Stimulated activated CD4-positive, alpha-beta T cell treated with anti-CD3 and anti-CD28 coated beads, Interleukin-12 subunit alpha, Interleukin-12 subunit beta, amount 100 ng/mL, for 24 hours (primary cell): ENCODE measurements around the gene ALX1.

Experiments used
- DNase-seq, 2 experiments: peaks; one replicate each; pipeline ENCODE4 v3.0.0-alpha.2; 2020; ENCODE audit warnings: low read depth in 2 of 2

ALX1 gene

DNA sequence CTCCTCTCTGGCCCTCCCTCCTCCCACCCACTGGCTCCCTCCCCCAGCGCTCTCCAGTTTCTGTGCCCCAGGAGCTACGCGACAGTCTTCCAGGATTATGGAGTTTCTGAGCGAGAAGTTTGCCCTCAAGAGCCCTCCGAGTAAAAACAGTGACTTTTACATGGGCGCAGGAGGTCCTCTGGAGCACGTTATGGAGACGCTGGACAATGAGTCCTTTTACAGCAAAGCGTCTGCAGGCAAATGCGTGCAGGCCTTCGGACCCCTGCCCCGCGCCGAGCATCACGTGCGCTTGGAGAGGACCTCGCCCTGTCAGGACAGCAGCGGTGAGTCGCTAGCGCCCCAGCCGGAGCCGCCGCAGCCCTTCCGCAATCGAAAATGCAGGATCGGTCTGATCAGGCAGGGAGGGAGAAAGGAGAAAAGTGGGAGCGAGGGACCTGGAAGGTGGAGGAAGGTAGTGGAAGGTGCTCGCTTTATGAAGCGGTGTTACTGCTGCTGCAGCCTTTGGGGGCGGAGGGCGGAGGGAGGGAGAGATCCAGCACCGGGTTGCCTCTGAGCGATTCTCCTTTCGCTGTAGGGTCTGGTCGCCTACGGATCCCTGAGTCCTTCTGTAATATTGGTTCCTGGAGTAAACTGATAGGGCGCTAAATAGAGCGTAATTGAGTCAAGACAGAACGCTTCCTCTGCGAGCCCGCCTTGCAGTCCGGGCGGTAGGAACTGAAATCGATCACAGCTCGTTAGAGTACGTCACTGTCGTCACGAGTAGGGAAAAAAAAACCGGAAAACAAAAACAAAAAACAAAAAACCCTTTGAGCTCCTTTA is at the start of gene ALX1:
Gene ALX1, plus strand, starts transcription at position 56 of the 819 bp plus-strand sequence. Its CDS starts 42 bp downstream, at position 98.
- no peak for DNase-seq

DNA sequence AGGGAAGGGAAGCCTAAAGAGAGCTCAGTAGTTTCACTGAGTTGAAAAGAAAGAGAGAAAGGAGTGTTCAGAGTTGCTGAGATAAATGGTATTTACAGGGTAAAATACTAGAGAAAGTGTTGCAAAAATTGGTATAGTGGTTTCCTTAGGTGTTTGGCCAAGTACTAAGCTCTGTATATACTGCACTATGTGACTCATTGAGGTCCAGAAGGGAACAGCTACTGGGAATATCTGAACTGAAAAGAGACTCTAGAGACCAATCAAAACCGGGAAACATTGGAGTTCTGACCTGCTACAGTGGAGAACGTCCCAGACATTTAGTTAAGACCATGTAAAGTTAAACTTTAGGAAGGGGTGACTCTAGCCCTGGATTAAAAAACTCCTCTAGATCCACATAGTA is 42.7 kb upstream of the ALX1 start:
- DNase-seq, result no peak

DNA sequence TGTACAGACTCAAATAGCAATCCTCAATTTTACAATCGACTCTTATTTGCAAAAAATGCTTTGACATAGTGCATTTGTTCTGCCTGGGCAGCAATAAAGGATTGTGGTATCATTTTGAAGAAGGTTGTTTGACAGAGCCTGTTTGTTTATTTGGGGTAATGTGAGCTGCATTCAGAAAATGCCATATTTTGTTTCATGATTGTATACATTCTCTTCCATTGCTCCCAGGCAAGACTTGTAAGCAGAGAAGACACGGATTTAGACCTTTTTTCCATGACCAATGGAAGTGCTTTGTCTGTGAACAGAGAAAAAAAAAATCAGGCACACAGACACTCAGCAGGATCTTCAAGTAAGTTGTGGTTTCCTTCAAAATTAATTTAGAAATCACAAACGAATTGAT is 35.5 kb upstream of the ALX1 start:
- DNase-seq, result no peak

DNA sequence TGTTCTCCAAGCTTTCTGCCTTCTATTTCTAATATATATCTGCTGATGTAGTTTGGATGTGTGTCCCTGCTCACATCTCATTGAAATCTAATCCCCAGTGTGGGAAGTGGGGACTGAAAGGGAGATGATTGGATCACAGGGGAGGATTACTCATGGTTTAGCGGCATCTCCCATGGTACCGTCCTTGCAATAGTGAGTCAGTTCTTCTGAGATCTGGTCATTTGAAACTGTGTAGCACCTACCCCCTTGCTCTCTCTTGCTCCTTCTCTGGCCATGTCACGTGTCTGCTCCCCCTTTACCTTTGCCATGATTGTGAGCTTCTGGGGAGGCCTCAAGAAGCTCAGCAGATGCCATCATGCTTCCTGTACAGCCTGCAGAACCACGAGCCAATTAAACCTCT is 26.2 kb upstream of the ALX1 start:
- no peak for DNase-seq

DNA sequence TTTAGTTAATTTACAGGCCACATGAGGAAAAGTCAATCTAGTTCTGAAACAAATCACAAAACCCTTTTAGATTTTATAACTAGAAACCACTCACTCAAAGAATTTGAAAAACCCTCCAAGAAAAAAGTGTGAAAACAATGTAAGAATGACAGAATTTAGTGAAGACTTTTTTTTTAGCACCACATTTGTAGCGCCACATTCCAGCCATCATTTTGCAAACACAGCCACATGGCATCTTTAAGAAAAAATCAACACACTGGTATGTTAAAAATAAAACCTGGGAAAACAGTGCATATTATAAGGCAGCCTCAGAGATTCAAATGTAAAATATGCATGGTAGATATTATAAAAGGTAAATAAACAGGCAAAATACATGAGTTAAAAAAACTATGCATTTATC is 22.3 kb upstream of the ALX1 start:
- no peak for DNase-seq

DNA sequence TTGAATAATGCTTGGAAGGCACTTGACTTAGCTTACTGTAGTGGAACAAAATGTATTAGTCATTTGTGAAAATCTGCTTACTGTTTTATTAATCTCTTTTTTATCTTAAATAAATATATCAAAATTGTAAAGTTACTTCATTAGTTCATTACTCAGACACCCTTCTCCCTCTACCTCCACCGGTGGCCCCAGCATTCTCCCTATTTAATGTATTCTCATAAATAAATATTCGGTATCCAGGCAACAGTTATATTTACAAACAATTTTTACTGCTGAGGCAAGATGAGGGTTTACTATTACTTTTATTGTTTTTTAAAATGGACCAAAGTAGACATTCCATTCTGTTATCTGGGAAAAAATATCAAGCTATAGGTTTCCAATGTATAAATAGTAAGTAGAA is 19.6 kb upstream of the ALX1 start:
- DNase-seq, result no peak

DNA sequence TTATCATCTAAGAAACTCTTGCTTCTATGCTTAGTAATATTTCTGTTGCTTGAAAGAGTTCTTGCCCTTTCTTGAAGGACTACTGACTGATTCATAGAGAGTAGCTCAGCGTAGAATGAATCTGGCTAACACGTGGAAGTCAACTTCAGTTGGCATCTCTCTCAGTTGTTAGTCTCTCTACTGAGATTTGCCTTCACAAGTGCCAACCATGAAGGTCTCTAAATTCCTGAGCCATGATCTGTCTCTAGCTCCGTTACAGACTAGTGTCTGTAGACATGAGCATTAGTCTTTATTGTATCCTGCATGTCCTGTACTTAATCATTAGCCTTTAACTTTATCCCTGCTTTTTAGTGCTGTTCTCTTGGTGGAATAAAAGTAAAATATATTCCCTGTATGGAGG is 19.1 kb upstream of the ALX1 start:
- DNase-seq, result no peak

DNA sequence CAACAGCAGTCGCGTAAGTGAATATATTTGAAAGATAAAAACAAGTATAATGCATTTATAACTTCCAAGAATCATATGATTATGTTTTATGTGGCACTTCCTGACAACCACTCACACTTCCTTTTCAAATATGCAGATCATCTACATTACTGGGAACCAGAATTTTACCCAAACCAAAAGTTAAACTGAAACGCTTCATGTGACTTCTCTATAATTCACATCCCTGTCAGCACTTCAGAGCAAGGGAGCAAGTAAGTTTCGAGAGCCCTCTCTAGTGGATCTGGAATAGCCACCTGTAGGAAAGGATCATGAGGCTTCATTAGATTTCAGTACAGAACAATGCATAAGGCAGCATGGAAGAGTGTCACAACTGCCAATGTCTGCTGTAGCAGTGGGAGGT is 13.7 kb upstream of the ALX1 start:
- no peak for DNase-seq

DNA sequence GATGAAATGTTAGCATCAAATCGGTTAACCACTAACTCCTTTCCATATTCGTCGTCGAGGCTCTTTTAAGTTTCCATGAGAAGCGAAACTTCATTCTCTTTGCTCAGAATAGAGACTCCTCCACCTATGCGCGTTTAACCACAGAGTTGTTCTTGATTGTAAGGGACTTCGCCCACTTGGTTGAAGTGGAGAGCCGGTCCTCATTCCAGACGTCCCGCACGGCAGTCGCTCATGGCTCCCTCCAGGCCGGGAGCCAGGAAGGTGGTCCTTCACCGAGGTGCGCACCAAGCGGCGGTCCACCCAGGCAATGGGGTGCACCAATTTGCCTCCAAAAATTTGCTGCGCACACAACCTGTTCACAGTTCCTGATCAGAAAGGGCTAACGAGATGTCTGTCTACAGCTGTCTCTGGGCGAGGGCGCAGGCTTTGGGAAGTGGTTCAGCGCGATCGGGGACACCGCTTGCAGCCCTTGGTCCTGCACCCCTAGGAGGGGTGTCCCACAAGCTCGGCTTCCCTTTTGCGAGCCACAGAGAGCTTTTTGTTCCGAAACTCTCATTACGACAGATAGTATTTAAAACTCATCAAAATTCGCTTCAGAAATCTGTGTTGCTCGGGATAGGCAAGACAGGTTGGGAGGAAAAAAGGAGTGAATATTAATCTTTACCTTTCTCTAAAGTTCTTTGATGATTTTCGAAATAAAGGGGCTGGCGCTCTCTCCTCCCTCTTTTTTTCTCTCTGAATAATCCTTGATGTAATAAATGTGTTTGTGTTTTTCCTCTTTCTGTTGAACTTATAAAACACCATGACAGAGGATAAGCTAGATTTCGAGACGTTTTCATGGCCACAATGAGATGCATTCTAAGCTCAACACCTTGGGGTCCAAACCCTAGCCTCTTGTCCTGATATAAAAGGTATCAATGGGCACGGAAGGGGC is 6.4 kb upstream of the ALX1 start:
- no peak for DNase-seq

DNA sequence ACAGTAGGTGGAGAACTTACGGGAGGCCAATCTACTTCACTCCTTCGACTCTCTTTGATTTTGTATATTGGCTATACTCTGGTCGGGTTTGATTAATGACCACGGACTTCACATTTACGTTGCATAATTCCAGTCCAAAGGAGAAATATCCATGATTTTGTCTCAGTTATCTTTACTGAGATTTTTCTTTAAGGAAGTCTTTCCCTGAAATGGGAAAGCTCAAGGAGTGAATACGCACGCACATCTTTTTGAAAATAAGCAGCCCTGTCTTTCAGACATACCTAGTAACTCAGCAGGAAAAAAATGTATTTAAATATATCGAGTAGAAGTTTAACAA is 5.7 kb upstream of the ALX1 start:
- DNase-seq, result no peak

DNA sequence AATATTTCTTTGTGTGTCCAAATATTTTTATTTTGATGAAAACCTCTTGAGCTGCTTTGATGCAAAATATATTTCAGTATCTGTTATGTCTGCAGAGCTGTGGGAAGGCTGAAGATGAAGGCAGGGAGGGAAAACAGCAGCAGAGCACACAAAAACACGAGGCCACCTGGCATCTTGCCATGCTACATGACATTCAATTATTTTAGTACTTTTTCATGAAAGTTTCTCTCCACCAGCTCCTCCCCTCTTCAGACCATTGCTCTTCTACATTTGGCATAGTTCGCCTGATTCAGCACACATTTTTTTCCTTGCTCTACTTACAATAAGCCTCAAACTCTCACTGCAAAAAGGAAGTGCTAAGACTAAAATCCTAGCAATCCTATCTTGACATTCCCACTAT is 4.6 kb upstream of the ALX1 start:
- no peak for DNase-seq

DNA sequence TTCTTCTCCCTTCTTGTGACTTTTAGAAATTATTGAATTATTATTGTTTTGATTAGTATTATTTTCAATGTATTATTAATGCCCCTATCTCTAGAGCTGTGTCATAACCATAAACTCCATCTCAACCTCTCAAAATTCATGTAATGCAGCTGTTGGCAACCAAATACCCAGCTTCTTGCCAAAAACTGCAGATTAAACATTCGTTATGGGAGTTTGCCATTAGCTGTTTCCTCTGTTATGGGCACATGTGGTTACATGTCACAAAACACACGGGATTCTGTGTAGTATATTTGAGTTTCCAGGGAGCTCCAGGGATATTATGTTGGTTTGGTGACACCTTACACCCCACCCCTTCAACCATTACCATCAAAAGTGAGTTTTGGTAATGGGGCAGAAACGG is 2.8 kb upstream of the ALX1 start:
- no peak for DNase-seq

DNA sequence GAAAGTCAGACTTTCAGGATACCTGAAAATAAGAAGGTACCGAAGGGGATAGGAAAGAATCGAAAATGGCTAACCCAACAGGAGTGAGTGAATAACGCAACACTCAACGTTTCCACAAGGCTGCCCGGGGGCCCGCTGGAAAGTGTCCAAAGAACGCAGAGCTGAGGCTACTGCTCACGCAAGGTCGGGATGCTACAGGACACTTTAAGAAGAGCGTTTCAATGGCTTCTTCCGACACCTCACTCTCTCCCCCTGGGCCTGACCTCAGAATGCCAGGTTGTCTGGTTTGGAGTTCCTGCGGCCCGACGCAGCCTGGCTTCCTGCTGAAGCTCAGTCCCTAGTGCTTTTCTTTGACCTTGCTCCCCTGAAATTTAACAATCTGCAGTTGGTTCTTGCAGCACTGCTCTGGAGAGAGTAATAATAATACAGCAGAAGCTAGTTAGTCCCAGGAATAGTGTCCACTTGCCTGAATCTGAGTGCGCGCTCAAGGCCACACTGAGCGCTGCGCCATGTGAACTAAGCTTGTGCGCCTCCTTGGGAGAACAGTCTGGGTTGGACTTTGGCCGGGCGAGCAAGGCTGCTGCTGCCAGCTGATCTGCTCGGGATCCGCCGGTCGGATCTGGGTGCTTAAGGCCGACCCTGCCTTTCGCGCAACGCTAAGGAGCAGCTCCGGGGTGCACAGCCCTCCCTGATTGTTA is 2.0 kb upstream of the ALX1 start:
- no peak for DNase-seq

DNA sequence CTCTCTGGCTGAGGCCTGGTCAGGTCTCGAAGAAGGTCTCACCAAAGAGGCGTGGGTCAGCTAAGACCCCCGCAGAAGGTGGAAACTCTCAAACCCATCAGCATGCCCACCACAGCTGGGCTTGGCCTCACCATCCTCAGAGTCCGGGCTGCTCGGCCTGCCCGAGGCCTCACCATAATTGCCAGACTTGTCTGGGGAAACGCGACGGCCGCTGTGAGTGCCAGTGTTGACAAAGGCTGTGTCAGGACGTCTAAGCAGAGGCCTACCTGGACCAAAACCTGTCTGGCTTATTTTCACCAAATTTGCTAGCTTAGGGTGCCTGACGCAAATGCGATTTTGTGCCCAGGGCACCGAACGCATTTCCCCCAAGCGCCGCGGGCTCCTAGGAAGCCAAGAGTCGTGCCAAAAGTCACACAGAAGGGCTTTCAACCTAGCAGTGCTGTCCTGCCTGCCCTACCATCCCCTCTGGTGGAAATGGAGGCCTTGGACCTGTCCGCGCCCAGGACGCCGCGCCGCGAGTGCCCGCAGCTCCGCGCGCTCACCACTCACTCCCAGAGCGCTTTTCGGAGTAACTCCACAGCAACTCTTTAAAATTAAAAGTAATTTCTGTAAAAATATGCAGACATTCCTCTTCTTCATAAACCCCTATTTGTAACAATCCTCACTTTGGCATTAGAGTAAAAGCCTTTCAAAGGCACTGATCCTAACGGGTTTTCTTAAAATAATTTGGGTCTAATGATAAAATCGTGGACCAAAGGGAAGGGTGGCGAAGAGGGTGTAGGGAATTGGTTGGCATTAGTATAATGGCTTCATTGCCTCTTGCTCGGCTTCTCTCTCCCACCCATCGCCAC is 1.2 kb upstream of the ALX1 start:
- no peak for DNase-seq

DNA sequence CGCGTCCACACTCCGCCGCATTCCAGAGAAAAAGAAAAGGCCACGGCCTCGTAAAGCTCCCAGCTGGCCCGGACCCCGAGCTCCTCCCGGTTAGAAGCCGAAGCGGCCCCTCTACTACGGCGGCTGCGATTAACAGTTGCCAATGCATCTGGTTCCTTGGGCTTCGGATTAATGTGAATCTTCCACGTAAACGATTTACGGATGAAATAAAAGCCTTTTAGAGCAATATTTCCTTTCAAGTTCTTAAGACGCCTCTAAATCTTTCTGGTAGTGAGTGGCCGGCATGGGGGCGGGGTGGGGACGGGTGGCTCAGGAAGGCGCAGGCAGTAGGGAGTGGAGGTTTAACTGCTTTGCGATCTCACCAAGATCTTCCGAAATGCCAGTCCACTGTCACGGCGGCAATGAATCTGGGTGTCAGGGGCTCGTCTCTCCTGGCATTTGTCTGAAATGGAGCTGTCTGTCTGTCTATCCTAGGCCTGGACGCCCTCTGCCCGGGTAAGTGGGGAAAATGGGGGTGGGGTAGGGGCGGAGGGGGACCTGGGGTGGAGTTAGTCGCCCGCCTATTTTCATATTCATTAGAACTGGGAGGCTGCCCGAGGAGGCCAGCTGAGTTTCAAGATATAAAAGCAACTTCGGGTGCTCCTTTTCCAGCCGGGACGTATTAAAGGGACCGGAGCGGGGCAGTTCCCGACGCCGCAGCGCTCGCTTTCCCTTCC is 413 bp upstream of the ALX1 start:
- DNase-seq, result no peak

DNA sequence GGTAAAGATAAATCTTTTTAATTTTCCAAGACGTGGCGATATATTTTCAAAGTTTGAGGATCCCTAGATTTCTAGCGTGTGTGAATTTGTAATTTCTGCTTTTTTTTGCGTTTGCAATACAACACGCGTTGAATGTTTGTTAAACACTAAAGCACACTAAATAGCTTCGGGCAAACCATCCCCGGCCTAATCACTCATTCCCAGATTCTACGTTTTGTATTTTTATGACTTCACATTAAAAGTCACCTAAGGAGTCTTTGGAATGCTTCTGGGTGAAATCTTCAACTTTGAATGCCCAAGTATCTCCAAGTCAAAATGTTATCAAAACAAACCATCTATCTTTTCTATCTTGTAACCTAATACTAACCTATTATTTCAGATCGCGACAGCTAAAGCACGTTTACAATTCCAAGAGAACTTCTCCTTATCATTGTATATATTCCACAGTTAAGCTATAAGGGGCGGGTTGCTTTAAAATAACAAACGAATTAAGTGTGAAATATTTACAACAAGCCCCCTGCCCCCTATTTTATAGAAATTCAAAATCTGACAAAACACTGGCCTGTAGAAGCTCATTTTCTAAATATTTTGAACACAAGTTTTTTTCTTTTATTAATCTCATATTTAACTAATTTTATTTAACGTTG is 1.1 kb downstream of the ALX1 start:
- DNase-seq, result no peak

DNA sequence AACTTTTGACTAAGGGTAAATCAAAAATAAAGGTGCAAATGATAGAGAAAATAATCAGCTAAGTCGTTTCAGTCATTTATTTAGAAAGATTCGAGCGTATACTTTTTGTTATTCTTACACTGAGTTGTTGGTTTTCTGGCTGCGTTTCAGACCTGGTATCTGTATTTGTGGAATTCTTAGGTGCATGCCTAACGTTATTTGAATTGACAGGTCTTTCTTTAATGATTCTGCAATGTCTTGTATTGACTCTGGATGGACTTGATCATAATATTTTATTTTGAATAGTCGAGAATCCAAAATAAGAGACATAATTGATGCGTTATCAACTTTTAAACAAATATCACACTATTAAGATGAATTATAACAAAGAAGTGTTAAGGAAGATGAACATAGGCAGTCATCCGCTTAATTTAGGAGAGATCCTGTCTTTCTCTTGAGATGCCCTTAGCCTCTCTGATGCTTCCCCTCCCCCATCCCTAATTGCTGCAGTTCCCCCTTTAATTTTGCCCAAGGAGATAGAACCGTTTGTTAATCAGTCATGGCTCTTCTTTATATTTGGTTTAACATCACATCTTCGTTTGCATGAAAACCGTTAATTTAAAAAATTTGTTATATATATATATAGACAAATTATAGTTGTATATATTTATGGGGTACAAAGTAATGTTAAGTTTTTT is 1.8 kb downstream of the ALX1 start:
- no peak for DNase-seq

DNA sequence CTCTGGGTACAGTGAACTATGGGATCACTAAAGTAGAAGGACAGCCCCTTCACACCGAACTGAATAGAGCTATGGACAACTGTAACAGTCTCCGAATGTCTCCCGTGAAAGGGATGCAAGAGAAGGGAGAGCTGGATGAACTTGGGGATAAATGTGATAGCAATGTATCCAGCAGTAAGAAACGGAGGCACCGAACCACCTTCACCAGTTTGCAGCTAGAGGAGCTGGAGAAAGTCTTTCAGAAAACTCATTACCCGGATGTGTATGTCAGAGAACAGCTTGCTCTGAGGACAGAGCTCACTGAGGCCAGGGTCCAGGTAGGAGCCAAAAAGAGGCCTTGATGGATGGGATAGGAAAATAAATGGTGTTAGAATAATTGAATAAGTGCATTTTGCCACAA is 3.5 kb downstream of the ALX1 start:
- no peak for DNase-seq

DNA sequence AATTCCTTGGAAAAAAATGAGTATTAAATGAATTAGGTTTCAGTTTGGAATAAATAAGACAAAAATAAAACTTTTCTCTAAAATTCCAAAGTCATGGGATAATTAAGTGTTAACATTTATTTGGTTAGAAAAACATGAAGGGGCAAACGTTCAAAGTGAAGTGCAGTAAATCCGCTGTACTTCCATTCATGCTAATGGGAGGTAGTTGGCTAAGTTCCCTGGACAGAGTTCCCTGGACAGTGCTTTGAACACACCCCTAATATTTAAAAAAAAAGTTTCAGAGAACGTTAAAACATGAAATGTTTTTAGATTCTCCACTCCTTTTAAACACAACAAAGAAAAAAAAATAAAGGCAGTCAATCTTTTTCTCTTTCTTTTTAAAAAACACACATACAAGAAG is 16.3 kb downstream of the ALX1 start:
- no peak for DNase-seq

DNA sequence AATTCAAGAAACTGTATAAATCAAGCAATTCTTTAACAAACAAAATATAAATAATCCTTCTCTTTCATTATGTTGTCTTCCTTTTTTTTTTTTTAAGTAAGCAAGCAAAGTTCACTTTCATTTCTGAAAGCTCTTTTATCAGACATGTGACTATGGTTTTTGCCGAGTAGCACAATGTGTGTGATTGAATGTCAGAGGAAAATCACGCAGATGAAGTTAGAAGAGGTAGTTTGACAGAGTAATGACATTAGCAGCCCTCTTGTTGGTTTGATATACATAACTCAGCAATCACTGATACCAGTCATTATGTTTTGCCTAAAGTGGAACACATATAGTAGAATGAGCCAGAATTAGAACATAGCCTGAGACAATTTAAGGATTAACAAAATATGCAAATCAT is 19.0 kb downstream of the ALX1 start:
- no peak for DNase-seq
